HG03442 (cell line): ENCODE measurements around the gene MS4A6A.
"Not testable (repeated sequence)": the region's sequence is repeated elsewhere in the genome, so short reads cannot be mapped to it uniquely, and the experiment has no call there.

Experiments
- ATAC-seq: cut with Tn5 transposase; IDR thresholded peaks from one replicate; pipeline ENCODE4 v1.9.1; 2021; ENCODE audit warnings: mild to moderate bottlenecking, moderate library complexity; ENCODE audit not compliant: unreplicated experiment

MS4A6A gene

GRCh38 chr11:60184824-60185511, 2.1 kb upstream of the MS4A6A start:
- ATAC-seq: no peak

- no peak for ATAC-seq
These were observed 815 bp upstream of the MS4A6A start for GRCh38 chr11:60183591-60184205.

DNA sequence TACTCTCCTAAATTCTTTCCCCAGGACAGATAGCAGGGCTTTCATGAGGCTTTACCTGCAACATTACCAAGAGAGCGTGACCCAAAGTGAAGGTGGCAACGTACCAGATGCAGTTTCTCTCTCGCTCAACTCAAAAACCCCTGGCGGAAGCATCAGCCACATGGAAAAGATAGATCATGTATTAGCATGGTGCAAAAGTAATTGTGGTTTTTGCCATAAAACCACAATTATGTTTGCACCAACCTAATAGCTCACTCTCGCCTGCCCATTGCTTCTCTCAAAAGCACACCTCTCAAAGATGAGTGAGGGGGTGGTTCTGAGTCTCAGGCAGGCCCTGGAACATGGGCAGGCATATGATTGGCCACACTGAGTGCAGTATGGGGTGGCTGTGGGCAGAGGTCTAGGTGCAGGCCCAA, 7.0 kb downstream of the MS4A6A start:
- ATAC-seq: peak; percentile 76

DNA sequence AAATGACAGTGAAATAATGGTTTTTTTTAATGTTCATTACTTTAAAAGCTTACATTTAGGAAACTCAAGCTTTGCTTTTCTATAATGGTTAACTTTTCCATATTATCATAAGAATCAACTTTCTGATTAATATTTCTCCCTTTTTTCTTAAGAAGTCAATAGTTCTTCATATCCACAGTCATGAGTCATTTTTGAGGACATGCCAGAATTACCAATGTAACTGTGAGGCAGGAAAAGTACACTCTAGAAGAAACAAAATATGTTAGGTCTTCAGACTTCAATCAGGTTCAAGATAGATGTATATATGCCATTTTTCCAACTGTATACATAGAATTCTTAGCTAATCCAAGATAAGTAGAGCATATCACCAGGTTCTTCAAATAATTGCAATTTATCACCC, 10.9 kb downstream of the MS4A6A start:
- ATAC-seq: no peak

DNA sequence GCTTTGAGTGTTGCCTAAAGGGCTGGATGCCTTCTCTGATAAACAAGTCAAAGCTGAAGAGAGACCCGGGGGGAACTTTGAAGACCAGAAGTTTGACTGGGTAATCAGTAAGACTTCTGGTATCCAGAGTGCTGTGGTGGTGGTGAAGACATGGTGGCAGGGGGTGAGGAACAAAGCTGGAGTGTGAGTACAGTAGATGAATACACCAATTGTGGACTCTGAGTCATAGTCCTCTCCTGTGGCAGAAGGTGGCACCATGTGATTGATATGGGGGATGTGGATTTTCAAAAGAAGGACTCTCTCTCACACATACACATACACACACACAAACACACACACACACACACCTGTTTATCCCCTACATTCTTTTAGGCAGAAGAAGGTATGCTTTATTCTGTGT, 12.3 kb downstream of the MS4A6A start:
- no peak for ATAC-seq

DNA sequence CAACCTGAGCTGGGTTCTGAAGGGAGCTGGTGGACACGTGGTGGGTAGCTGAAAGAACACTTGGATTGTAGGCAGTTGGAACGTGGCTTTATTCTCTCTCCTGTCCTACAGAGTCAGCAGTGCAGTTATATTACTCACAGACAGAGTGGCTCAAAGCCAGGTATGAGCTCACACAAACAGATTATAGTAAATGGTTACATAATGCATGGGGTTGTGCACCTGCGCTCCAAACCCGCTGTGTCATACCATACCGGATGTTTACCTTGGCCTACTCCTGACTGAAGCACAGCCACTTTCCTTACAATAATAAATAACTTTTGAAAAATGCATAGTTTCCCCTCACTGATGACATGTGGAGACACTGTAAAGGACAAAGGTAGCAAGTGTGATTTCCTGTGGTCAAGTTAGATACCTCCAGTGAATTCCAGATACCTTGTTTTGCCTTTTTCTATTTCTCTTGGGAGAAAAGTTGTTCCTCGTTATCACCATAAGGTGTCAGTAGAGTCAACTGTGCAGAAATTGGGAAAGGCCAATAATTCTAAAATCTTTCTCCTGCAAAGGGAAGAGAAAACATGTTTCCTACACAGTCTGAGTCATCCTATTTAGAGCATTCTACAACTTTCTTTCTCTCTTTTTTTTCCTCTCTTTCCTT, 13.5 kb downstream of the MS4A6A start:
- ATAC-seq: no peak

GRCh38 chr11:60168306-60168705, 14.6 kb downstream of the MS4A6A start:
- no peak for ATAC-seq

DNA sequence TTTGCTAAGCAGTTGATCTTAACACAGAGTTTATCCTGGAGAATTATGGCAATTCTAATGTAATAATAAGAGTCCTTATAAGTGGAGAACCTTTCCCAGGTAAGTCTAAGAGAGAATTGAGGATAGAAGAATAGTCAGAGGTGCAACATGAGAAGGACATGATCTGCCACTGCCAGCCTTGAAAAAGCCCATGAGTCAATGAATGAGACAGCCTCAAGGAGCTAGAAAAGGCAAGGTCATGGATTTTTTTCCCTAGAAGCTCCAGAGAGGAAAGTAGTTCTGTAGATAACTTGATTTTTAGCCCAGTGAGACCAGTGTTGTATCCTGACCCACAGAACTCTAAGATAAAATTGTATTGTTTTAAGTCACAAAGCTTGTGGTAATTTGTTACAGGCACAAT, 16.9 kb downstream of the MS4A6A start:
- ATAC-seq: no peak

DNA sequence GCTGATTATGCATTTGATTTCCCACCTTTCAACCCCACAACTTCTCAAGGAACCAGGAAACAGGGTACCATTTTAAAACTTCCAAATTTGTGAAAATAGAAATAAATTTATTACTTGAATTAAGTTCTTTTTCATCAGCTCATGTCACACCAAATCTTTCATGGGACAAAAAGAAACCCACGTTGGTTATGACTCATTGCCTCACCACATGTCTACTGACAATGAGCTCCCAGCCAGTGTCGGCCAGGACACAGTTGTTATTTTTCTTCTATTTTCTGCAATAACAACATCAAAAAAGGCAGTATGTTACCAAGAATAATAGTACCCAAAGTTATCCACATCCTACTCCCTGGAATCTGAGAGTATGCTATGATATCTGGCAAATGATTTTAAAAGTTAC, 17.3 kb downstream of the MS4A6A start:
- no peak for ATAC-seq

DNA sequence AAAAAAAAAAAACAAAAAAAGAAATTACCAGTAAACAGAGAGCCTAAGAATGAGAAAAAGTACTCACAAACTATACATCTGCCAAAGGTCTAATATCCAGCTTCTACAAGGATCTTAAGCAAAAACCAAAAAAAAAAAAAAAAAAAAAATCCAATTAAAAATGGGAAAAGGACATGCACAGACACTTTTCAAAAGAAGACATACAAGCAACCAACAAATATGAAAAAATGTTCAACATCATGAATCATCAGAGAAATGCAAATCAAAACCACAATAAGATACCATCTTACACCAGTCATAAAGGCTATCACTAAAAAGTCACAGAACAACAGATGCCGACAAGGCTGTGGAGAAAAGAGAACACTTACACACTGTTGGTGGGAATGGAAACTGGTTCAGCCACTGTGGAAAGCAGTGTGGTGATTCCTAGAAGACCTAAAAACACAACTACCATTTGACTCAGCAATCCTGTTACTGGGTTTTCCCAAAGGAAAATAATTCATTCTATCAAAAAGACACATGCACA, 18.3 kb downstream of the MS4A6A start:
- ATAC-seq: no peak

- ATAC-seq: no peak
These were observed 21.1 kb downstream of the MS4A6A start for GRCh38 chr11:60161766-60162165.

GRCh38 chr11:60161107-60161506, 21.8 kb downstream of the MS4A6A start:
- no peak for ATAC-seq

DNA sequence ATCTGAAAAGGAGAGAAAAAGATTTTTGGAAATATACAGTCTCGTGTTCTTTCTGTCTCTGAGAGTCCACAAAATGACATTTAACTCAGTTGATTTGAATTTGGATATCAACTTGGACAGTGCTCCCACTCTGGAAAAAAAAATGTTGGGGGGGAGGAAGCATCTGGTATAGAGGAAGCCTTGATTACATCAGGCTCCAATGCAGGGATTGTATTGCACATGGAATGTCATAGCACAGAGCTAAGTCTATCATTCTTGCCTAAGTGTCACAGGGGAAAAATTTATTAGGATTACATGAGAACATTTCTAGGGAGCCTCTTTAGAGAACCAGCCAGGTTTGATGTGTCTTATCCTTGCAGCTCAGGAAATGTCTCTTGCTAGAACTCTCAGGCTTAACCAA, 23.0 kb downstream of the MS4A6A start:
- no peak for ATAC-seq

GRCh38 chr11:60159284-60159683, 23.6 kb downstream of the MS4A6A start:
- ATAC-seq: no peak

DNA sequence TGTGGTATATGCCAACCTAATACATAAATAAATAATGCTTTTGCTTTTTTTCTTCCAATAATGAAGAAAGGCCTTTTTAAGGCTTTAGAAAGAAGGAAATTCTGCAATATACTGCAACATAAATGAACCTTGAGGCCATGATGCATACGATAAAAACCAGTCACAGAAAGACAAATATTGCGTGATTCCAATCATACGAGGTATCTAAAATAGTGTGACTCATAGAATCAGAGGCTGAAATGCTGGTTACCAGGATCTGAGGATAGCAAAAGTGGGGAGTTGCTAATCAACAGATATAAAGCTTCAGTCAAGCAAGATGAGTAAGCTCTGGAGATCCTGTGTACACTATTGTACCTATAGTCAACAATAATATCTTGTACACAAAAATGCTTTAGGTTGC, 24.2 kb downstream of the MS4A6A start:
- ATAC-seq: no peak

DNA sequence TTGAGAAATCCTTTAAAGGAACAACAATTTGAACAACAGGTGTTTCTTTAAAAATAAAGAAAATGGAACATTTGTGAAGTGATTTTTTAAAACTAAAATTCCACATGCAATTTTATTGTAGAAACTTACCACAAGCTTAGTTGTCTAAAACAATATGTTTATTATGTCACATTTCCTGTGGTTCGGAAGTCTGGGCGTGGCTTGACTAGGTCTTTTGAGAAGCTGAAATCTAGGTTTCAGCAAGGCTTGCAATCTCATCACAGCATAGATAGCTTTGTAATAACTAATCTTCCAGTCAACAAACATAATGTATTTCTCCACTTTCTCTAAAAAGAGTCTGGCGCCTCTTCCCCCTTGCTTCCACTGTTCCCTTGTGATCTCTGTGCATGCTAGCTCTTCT, 27.0 kb downstream of the MS4A6A start:
- no peak for ATAC-seq

DNA sequence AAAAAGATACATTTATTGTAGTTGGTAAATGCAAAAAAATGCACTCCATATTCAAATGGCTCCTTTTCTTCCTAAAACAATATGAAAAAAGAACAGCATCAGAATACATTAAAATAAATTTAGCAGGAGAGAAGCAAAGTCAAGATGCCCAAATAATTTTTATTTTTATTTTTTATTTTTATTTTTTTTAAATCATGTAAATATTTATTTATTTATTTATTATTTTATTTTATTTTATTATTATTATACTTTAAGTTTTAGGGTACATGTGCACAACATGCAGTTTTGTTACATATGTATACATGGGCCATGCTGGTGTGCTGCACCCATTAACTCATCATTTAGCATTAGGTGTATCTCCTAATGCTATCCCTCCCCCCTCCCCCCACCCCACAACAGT, 30.2 kb downstream of the MS4A6A start:
- not testable (repeated sequence) for ATAC-seq

GRCh38 chr11:60150279-60150678, 32.6 kb downstream of the MS4A6A start:
- no peak for ATAC-seq

DNA sequence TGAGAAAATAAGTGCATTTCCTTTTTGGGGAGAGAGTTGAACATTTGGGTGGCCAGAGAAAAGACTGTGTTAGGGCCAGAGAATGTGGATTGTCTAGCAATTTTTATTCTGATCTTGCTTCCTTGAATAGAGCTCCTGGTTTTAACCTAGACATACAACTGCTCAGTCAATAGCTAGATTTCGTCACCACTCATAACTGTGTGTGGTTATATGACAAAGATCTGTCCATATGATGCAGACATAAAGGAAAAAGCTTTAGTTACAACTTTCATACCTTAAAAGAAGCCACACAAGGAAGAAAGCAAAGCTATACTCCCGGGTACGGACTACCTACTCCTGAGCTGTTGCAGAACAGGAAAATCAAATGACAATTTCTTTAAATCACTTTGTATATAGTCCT, 37.2 kb downstream of the MS4A6A start:
- no peak for ATAC-seq

DNA sequence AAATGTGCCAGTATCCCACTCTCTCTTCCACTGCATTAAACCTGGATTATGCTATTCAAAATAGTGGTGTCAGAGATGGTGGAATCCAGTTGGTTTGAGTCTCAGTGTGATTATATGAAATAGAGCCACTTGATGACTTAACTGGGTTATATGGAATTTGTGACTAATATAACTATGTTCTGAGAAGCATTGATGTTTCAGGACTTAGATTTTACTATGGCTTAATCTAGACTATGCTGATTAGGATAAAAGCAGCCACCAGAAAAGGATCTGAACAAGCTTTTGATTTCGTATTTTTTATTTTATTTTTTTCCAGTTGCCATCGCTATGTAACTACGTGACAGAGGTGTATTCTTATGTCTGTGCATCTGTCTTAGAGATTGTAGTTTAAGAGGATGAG, 39.1 kb downstream of the MS4A6A start:
- no peak for ATAC-seq

DNA sequence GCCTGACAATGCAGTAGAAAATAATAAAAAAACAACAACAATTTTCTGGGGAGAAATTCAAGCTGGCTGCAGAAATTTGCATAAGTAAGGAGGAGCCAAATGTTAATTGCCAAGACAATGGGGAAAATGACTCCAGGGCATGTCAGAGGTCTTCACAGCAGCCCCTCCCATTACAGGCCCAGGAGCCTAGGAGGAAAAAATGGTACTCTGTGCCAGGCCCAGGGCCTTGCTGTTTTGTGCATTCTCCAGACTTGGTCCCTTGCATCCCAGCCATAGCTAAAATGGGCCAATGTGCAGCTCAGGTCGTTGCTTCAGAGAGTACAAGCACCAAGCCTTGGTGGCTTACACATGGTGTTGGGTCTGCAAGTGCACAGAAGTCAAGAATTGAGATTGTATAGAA, 49.0 kb downstream of the MS4A6A start:
- no peak for ATAC-seq

GRCh38 chr11:60131912-60132311, 51.0 kb downstream of the MS4A6A start:
- no peak for ATAC-seq
